ENCODE results near the gene TMEM106C.

Gene TMEM106C

DNA sequence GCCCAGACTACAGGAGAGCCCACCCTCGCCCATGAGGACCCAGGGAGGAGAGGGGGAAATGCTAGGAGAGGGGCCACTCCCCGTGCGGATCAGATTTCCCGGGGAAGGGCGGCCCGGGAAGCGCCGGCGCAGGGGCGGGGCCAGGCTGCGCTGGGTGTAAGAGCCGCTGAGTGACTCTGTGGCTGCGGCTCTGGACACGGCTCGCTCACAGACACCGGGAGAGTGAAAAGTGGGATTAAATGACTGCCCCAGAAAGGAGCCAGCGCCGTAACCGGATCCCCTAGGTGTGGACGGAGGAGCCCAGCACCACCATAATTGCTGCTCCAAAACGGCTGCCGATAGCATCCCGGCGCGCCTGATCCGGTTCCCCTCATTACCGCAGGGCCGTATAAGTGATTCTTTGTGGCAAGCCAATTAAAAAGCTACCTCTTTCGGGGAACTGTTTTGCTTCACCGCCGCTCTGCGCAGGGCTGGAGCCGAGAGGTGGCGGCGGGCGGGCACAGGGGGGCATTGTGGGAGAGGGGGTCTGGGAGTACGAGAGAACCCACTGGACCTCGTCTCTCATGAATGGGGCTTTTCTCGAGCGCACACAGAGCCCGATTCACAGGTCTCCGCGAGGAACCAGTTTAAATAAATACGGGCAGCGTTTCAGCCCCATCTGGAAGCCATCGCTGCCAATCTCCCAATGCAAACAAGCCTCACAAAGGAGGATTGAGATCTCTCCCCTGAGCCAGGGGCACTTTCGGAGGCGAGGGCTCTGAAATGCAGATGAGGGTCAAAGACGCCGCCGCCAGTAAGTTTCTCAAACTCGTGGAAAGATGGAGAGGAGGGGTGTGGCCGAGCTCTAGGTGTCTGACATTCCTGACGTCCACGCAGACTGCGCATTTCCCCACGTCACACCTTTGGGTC, 38.4 kb downstream of the TMEM106C start:
- H3K27ac ChIP-seq = peak overlapping the region; percentile 48
- TF ChIP-seq, protein P1, sequence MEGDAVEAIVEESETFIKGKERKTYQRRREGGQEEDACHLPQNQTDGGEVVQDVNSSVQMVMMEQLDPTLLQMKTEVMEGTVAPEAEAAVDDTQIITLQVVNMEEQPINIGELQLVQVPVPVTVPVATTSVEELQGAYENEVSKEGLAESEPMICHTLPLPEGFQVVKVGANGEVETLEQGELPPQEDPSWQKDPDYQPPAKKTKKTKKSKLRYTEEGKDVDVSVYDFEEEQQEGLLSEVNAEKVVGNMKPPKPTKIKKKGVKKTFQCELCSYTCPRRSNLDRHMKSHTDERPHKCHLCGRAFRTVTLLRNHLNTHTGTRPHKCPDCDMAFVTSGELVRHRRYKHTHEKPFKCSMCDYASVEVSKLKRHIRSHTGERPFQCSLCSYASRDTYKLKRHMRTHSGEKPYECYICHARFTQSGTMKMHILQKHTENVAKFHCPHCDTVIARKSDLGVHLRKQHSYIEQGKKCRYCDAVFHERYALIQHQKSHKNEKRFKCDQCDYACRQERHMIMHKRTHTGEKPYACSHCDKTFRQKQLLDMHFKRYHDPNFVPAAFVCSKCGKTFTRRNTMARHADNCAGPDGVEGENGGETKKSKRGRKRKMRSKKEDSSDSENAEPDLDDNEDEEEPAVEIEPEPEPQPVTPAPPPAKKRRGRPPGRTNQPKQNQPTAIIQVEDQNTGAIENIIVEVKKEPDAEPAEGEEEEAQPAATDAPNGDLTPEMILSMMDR (conservative IDR thresholded peaks at IDR 0.05) = no peak

DNA sequence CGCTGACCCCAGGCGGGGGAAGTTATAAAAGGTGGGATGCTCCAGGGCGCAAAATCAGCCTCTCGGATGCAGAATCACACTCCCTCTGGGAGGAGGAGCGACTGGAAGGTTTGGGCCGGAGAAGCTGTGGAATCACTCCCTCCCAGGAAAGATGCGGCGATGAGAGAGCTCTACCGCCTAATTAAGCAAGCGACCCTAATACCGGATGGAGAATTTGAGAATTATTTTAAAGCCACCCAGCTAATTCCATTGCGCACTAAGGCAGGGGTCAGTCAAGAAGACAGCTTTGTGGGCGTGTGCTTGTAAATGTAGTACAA, 39.0 kb downstream of the TMEM106C start:
- TF ChIP-seq, protein P1 (conservative IDR thresholded peaks at IDR 0.05) = no peak
- H3K27ac ChIP-seq = peak overlapping the region; percentile 48

DNA sequence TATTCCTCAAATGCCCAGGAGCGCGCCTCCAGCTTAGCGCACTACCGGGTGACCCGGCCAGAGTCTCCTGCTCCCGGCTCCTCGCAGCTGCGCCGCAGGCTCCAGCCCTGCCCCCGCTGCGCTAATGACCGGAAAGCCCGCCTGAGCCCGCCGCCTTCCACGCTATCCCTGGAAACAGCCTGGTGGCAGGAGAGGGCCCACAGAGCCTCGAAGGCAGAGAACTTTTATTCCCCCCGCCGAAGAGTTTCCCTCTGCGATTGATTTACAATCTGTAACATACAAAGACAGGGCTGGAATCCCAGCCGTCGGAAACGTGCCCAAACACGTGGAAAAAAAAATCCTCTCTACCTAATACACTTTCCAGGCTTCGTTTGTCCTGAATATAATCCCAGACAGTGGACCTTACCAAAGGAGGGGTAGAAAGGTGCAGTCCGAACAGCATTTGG, 39.4 kb downstream of the TMEM106C start:
- H3K27ac ChIP-seq = peak overlapping the region; percentile 48
- TF ChIP-seq, protein P1 (conservative IDR thresholded peaks at IDR 0.05) = no peak

DNA sequence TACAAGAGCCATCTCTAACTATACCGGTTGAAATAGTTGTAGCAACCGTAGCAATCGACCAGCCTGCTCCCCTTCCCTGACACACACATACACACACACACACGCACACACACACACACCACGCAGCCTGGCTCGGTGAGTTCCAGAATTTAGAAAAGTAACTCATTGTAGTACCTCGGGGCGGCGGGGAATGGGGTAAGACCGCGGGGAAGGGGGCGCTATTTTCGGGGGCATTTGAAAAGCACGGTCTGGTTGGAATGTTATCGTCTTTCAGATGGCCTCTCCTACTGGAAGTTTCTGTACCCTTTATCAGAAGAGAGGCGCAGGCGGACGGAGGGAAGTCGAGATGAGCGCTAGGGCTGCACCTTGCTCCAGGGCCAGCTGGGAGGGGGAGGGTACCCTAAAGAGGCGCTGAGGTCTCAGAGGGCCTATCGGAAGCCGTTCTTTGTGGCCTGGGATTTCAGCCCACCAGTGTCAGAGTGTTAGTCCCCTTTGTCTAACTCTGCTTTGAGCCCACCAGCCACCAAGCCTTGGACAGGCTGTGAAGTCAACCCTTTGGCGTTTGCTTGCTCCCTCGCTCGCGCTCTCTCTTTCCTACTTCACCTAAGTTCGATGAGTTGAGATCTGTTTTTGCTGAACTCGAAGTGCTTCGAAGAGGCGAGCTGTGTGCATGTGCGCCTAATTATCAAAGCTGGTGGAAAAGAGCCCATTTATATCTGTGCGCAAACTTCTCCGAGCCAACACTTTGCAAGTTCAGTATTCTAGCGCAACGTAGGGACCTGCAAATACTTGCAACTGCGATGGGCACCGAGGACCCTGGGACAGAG, 40.0 kb downstream of the TMEM106C start:
- H3K27ac ChIP-seq = 0 out of 2 replicates have a peak overlapping the region, but pooled peaks have one; percentile 48
- TF ChIP-seq, protein P1 (conservative IDR thresholded peaks at IDR 0.05) = no peak

DNA sequence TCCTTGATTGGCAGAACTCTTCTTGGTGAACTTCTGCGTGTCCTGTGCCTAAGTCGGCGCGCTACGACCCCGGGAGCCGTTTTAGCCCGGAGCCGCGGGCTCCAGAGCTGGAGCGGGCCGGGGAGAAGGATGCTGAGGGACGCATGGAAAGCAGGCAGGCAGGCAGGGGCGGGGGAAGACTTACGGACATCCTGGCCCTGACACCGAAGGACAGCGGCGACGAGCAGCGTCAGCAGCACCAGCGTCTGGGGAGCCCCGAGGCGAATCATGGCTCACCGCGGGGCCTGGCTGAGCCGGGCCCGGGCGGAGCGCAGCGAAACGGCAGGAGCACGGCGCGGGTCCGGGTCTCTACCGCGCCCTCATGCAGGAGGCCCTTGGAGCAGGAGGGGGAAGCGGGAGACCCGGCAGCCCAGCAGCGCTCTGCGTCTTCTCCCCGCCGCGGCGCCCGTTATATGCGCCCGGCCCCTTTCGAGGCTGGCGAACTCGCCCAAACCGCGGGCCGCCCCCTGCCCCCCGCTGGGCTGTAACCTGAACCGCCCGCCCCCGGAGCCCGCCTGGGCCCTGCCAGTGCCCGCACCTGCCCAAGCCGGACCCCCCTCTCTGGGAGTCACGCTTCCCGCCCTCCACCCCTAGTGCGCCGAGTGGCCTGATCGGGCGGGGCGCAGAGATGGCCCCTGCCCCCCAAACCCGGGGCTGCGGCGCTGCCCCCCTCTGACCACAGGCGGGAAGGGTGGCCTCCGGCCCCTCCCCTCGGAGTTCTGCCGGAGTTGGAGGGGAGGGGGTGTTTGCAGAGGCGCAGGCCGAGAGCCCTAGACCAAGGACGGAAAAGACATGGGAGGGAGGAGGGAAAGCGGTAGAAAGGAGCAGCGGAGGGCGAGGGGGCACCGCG, 40.9 kb downstream of the TMEM106C start, which contains the start of gene COL2A1:
COL2A1 (minus strand) TSS at position 424 of the 889 bp plus-strand sequence; CDS start at position 269, 155 bp downstream.
- H3K27ac ChIP-seq = peak within 1 kb of the TSS; percentile 14; the same call in 1 of the 2 replicates
- TF ChIP-seq, protein P1 (conservative IDR thresholded peaks at IDR 0.05) = no peak

DNA sequence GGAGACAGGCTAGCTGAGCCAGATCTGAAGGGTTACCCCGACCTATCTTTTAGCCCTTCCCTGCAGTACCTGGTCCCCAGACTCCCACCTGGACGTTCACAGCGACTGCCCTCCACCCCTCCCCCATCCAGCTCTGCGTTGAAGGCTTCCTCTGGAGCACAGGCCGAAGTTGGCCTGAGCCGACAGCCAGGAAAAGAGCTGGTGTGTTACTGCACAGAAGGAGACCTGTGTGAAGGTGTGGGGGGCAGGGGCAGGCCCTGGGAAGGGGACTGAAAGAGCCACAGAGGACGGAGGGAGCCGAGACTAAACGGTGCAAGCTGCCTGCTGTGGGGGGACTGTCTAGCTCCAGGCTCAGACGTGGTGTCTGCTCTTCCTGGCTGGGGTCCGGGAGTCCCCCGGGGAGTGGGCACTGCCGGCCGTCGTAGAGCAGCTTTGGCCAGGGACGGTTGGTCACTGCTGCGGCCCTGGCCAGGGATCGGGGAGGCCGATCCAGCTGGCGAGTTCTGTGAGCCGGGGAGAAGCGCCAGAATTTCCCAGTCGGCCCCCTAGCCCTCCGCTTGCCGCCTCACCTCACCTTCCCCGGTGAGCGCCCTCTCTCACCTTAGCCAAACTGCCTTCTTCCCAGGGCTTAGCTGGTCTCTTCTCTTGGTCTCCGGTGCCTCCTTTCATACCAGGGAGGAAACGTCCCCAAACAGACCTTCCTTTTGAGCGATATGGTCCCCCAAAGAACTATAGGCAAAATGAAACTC, 41.8 kb downstream of the TMEM106C start:
- no peak overlapping the region; the same call in 1 of the 2 replicates for H3K27ac ChIP-seq
- TF ChIP-seq, protein P1 (conservative IDR thresholded peaks at IDR 0.05) = no peak

Measured in VCaP (cell line).